ENCODE data around the gene SCO2.

Gene SCO2

GRCh38 chr22:50517495-50518260, 7.7 kb downstream of the SCO2 start:
- no peak for DNase-seq (ENCODE audit: low spot score)
- Histone ChIP-seq H3K27ac (no peak overlapping the region), H3K4me3 (no peak overlapping the region)
- no peak for TF ChIP-seq CTCF (IDR thresholded peaks at IDR 0.05)

GRCh38 chr22:50516891-50517290, 8.5 kb downstream of the SCO2 start:
- no peak overlapping the region for H3K27ac ChIP-seq
- TF ChIP-seq CTCF (IDR thresholded peaks at IDR 0.05) = no peak

GRCh38 chr22:50516068-50516467, 9.3 kb downstream of the SCO2 start:
- no peak for DNase-seq (ENCODE audit: low spot score)
- Histone ChIP-seq H3K4me3 (no peak overlapping the region), H3K27ac (no peak overlapping the region)
- no peak for TF ChIP-seq CTCF (IDR thresholded peaks at IDR 0.05)

More at GRCh38 chr22:50516891-50517290, 8.5 kb downstream of the SCO2 start:
- H3K4me3 ChIP-seq = no peak overlapping the region
- no peak for DNase-seq (ENCODE audit: low spot score)

GRCh38 chr22:50513175-50513574, 12.2 kb downstream of the SCO2 start:
- no peak for TF ChIP-seq CTCF (IDR thresholded peaks at IDR 0.05)
- Histone ChIP-seq H3K4me3 (no peak overlapping the region), H3K27ac (no peak overlapping the region)
- no peak for DNase-seq (ENCODE audit: low spot score)

- H3K4me3 ChIP-seq = peak overlapping the region; percentile 94
- peak overlapping the region; percentile 85 to 94 for H3K27ac ChIP-seq
- no peak for TF ChIP-seq CTCF (IDR thresholded peaks at IDR 0.05)
- no peak for DNase-seq (ENCODE audit: low spot score)
Observed at GRCh38 chr22:50508897-50509296, 16.5 kb downstream of the SCO2 start.

- TF ChIP-seq CTCF (IDR thresholded peaks at IDR 0.05) = no peak
- H3K4me3 ChIP-seq = peak within 1 kb of the TSS; percentile 98
- H3K27ac ChIP-seq = peak within 1 kb of the TSS; percentile 85 to 94
- DNase-seq (ENCODE audit: low spot score) = no peak
Observed at GRCh38 chr22:50507991-50508884, 17.2 kb downstream of the SCO2 start, which contains the start of gene NCAPH2. Gene NCAPH2, plus strand, starts transcription at chr22:50508224. Its CDS starts 114 bp downstream, at chr22:50508338.
